PC-9 (cell line): Measurements from ENCODE around the gene PSD4.

Experiments
- EZH2 ChIP-seq: fragments of 200-600 bp; sonication (generic); IDR thresholded peaks from 2 replicates; pipeline ENCODE4 v1.8.0; 2017; ENCODE audit warnings: antibody characterized with exemption, low read depth
- TF ChIP-seq, protein P1 (sequence below): fragments of 200-600 bp; sonication (generic); conservative IDR thresholded peaks from 2 replicates; pipeline ENCODE4 v1.6.1; 2017; ENCODE audit warnings: mixed run types, antibody characterized with exemption, mild to moderate bottlenecking, moderate library complexity

DNA sequence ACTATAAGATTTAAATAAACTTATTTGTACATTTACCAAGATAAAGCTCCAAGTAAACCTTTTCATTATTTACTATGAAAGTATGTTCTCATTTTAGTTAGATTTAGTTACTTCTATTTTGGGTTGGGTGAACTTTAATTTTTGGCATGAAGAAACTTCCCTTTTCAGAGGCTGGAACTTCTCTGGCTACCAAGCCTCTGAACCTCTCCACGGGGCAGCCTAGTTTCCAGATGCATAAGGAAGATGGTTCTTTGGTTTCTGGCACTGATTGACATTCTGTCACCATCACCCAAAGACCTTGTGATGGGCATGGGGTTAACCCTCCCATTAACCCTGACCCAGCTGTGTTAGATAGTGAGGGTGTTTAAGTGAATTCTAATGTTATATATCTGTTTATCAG lies 17.1 kb downstream of the PSD4 start:
- TF ChIP-seq, protein P1, sequence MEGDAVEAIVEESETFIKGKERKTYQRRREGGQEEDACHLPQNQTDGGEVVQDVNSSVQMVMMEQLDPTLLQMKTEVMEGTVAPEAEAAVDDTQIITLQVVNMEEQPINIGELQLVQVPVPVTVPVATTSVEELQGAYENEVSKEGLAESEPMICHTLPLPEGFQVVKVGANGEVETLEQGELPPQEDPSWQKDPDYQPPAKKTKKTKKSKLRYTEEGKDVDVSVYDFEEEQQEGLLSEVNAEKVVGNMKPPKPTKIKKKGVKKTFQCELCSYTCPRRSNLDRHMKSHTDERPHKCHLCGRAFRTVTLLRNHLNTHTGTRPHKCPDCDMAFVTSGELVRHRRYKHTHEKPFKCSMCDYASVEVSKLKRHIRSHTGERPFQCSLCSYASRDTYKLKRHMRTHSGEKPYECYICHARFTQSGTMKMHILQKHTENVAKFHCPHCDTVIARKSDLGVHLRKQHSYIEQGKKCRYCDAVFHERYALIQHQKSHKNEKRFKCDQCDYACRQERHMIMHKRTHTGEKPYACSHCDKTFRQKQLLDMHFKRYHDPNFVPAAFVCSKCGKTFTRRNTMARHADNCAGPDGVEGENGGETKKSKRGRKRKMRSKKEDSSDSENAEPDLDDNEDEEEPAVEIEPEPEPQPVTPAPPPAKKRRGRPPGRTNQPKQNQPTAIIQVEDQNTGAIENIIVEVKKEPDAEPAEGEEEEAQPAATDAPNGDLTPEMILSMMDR: no peak
- TF ChIP-seq EZH2: no peak
